Stimulated activated CD4-positive, alpha-beta T cell treated with anti-CD3 and anti-CD28 coated beads, TNF-alpha, amount 100 ng/mL, for 1 hour (primary cell): Measurements from ENCODE around the gene P2RY12.

Source experiments
- DNase-seq, 3 donors: peaks; one replicate each; pipeline ENCODE4 v3.0.0-alpha.2; 2020; ENCODE audit warnings: low read depth in 3 of 3, low spot score in 1 of 3

Gene P2RY12

GRCh38 chr3:151384741-151385174 lies at the start of gene P2RY12:
Gene P2RY12 (minus strand): TSS chr3:151384753. CDS start chr3:151338845, 45,908 bp downstream.
- DNase-seq, result no peak

- no peak for DNase-seq
Observed at GRCh38 chr3:151432616-151433372, 48.2 kb upstream of the P2RY12 start.

GRCh38 chr3:151431940-151432339 lies 47.4 kb upstream of the P2RY12 start:
- DNase-seq, result no peak

GRCh38 chr3:151430821-151431484 lies 46.4 kb upstream of the P2RY12 start:
- DNase-seq, result no peak

- DNase-seq, result no peak
Observed at GRCh38 chr3:151428386-151428785, 43.8 kb upstream of the P2RY12 start.

- DNase-seq, result no peak
Observed at GRCh38 chr3:151426341-151426657, 41.7 kb upstream of the P2RY12 start.

GRCh38 chr3:151425627-151426340 lies 41.2 kb upstream of the P2RY12 start:
- no peak for DNase-seq

- DNase-seq, result no peak
Observed at GRCh38 chr3:151423091-151423490, 38.5 kb upstream of the P2RY12 start.

- no peak for DNase-seq
Observed at GRCh38 chr3:151421938-151422337, 37.4 kb upstream of the P2RY12 start.

- DNase-seq, result no peak
Observed at GRCh38 chr3:151419806-151420205, 35.3 kb upstream of the P2RY12 start.

- no peak for DNase-seq
Observed at GRCh38 chr3:151415289-151415688, 30.7 kb upstream of the P2RY12 start.

- DNase-seq, result no peak
Observed at GRCh38 chr3:151412989-151413388, 28.4 kb upstream of the P2RY12 start.

- no peak for DNase-seq
Observed at GRCh38 chr3:151410891-151411559, 26.5 kb upstream of the P2RY12 start.

- DNase-seq, result no peak
Observed at GRCh38 chr3:151407928-151408327, 23.4 kb upstream of the P2RY12 start.

- no peak for DNase-seq
Observed at GRCh38 chr3:151404316-151404715, 19.8 kb upstream of the P2RY12 start.

- no peak for DNase-seq
Observed at GRCh38 chr3:151403246-151403645, 18.7 kb upstream of the P2RY12 start.

- DNase-seq, result no peak
Observed at GRCh38 chr3:151402349-151402748, 17.8 kb upstream of the P2RY12 start.

GRCh38 chr3:151400341-151400740 lies 15.8 kb upstream of the P2RY12 start:
- DNase-seq, result no peak

GRCh38 chr3:151398895-151399294 lies 14.3 kb upstream of the P2RY12 start:
- no peak for DNase-seq

- DNase-seq, result no peak
Observed at GRCh38 chr3:151395806-151396205, 11.3 kb upstream of the P2RY12 start.

GRCh38 chr3:151394611-151395010 lies 10.1 kb upstream of the P2RY12 start:
- no peak for DNase-seq

GRCh38 chr3:151393941-151394340 lies 9.4 kb upstream of the P2RY12 start:
- no peak for DNase-seq
